GM18870 (cell line): ENCODE results near the gene TNS3.

Experiments used
- ATAC-seq: cut with Tn5 transposase; IDR thresholded peaks from one replicate; pipeline ENCODE4 v1.9.1; 2021; ENCODE audit warnings: moderate library complexity; ENCODE audit not compliant: unreplicated experiment

TNS3 gene

DNA sequence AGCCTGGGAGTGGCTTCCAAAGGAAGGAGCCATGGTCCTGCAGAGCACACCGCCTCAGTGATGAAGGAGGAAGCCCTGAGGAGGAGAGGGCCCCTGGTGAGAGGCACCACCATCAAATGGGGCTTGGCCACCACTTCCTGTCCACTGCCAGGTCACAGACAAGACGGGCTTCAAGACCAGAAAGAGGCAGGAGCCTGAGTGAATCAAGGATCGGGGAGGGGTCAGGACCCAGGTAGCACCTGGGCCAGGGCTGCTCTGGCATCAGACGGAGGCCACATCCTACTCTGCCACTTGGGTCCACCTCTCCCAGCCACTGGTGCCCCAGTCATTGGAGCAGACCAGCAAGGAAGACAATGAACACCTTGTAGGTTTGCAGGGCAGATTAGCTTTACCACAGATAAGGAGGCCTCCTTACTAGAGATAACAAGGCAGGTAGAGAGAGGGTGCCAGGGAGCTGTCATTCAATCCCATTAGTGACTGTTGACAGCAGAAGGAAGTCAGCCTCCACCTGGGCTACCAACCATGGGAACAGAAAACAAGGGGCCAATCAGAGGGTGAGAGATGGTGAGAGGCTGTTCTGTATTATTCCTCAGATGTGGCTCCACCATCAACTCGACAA lies 143.4 kb downstream of the TNS3 start:
- ATAC-seq: no peak

DNA sequence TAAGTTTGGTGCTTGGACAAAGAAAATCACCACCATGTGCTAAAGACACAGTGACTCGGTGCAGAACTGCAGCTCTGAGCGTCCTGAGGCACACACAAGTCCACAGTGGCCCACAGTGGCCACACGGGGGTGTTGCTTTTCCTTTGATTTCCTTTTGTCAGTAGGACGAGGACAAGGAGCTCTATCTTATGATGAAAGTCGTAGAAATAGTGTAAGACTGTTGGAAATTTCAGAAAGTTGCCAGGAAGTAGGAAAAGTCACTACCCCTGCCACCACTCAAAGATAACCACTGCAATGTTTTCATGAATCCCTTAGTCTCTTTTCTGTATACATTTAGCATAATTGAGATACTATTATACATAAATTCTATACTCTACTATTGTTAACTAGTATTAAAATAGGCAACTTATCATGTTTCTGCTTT lies 146.0 kb downstream of the TNS3 start:
- no peak for ATAC-seq

- no peak for ATAC-seq
These were observed 148.4 kb downstream of the TNS3 start for GRCh38 chr7:47433564-47433895.

DNA sequence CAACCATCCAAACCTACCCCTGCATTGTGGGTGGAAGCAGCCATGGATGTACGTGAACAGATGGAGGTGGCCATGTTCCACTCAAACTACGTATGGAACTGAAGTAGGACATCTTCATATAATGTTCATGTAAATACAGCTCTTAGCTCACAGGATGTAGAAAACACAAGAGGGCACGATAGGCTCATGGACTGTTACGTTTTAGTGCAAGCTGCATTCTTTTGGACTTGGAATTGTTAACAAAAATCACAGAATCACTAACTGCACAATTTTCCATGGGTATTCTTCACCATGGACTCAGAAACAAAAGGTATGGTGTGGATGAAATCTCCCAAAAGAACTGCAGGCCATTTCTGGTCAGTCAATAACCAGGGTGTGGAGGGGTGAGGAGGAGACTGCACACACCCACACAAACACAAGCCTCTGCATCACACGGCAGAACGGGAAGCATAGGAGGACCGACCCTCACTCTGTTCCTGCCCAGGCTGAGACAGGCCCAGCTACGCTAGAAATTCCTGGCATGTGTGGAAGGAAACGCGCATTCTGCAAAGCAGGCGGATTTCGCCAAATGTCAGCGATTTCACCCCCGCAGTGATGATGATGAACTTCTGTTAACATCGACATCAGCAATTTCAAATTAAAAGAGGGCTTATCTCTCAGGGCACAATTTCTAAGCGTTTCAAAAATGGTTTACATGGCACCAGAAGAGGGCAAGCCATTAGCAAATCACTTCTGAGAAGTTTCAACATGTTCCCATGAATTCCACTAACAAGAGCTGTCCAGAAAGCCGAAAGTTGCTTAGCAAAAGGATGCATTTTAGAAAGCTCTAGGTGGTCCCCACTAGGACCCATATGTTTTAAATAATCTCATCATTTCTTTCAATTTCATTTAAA lies 149.0 kb downstream of the TNS3 start:
- ATAC-seq: no peak

- no peak for ATAC-seq
These were observed 151.5 kb downstream of the TNS3 start for GRCh38 chr7:47430422-47430821.

DNA sequence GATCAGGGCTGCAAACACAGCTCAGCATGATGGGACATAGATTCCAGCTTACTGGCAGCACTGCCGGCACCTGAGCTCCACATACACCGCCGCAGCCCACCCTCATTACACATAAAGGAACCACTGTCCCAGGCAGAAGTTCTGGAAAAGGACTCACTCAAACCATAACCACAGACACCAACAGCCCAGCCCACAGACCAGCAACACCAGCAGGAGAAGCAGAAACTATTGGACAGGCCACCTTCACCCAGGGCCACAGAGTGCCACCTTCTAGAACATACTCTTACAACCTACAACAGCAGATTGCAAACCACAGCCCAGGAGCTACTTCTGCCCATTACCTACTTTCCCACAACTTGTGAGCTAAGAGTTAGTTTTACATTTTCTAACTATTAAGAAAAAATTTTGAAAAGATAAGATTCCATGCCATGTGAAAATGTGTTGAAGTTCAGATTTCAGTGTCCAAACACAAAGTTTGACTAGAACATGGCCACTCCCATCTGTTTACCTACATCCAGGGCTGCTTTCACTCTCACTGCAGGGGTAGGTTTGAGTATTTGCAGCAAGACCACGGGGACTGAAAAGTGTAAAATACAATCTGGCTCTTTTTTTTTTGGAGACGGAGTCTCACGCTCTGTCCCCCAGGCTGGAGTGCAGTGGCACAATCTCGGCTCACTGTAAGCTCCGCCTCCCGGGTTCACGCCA lies 153.0 kb downstream of the TNS3 start:
- no peak for ATAC-seq

DNA sequence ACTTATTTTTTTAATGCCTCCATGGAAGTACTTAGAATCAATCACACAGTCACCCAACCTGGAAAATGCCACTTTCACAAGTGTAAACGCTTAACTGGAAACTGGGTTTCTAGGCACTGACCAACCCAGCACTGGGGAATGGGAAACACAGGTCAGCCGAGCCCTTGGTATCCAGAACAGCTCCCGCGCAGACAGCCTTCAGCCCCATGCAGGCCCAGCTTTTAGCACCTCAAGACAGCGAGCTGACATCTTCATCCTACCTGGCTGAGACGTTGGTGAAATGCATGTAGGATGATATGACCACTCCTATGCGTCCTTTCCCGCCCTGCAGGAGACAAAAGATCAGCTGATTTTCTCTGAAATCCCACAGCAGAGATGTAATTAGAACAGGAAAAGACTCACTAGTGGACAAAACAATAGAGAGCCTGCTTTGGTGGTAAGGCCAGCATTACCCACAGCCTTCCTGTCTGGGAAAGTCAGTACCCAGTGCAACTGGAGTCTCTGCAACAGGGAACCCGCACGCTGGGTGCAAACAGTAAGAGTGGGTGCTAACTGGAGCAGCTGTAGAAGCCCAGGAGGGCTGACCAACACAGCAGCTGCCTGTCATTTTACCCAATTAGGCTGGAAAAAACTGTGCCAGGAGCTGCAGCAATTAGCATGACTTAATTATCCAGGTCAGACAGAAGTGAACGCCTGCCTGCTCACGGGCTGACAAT lies 153.7 kb downstream of the TNS3 start:
- no peak for ATAC-seq

DNA sequence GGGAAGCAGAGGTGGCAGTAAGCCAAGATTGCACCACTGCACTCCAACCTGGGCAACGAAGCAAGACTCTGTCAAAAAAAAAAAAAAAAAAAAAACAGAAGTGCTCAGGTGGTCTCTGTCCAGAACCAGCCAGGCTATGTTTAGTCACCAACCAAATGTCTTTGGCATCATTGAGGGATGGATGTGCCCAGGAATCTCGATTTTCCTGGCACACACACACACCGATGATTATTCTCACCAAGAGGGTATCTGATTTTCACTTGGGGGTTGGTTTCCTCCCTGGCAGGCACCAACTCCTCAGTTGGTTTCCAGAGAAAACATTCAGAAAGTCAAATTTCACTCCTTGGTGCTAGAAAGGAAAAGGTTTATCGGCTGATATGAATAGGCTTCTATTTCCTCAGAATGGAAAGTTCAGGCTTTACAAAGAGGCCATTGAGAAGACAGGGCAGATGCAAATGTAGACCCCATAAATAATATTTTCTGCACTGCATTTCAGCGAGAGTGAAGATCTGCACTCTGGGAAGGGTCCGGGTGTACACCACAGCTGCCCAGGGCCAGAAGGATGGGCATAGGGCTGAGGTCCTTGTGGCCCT lies 154.8 kb downstream of the TNS3 start:
- no peak for ATAC-seq

- no peak for ATAC-seq
These were observed 157.4 kb downstream of the TNS3 start for GRCh38 chr7:47424523-47424922.

GRCh38 chr7:47423196-47423595 lies 158.7 kb downstream of the TNS3 start:
- ATAC-seq: no peak

- no peak for ATAC-seq
These were observed 159.3 kb downstream of the TNS3 start for GRCh38 chr7:47422611-47423010.

- ATAC-seq: no peak
These were observed 160.5 kb downstream of the TNS3 start for GRCh38 chr7:47421456-47421855.

DNA sequence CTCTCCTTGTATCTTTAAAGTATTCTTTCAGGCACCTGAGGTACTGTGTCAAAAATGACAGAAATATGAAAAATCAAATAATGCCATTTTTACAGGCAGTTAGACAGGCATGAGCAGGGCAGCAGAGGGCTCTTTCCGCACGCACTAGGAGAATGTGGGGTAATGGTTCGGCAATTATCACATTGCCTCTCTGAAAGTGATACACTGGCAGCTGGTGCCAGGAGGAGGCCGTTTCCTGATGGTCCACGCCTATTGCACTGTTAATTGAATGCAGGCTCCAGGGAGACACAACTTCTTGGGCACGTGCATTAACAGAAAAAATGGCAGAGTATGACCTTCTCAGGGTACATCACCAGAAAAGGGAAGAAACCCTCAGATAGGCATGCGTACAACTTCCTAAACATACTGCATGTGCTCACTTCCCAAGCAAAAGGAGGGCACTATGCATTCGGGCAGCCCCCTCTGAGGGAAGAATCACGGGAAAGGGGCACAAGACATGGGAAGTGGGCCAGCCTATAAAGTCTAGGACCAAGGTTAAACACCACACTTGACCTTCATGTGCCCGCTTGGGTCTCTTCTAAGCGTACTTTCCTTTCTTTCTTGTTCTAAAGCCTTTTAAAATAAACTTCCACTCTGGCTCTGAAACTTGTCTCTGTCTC lies 161.7 kb downstream of the TNS3 start:
- ATAC-seq: no peak

- no peak for ATAC-seq
These were observed 162.4 kb downstream of the TNS3 start for GRCh38 chr7:47419471-47419870.

DNA sequence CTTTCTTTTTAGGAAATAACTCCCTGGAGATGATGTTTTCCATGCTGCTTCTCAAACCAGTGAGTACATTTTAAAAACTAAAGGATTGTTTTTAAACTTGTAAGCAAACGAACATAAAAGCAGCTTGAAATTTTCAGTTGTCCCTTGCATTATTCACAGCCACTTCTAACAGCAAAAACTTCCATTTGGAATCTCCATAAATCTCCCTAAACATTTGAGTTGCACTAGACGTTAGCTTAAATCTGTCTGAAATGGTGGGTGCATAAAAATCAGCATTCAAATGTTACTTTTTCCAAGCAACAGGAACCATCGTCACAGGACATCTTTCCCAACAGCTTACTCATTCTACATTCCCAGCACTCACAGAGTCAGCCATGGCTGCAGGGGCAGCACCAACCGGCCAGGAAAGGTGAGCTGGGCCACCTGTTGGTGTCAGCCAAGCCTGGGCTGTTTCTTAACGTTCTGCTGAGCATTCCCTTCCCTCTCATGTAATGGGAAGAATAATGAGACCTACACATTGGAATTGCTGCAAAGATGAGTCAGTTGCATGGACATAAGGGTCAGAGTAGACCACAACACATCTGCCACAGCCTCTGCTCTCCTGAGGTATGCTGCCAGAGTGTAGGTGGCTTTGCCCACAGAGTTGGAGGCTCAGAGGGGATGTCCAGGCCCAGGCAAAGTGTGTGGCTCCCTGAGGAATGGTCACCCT lies 163.2 kb downstream of the TNS3 start:
- no peak for ATAC-seq

- no peak for ATAC-seq
These were observed 165.1 kb downstream of the TNS3 start for GRCh38 chr7:47416492-47417480.

DNA sequence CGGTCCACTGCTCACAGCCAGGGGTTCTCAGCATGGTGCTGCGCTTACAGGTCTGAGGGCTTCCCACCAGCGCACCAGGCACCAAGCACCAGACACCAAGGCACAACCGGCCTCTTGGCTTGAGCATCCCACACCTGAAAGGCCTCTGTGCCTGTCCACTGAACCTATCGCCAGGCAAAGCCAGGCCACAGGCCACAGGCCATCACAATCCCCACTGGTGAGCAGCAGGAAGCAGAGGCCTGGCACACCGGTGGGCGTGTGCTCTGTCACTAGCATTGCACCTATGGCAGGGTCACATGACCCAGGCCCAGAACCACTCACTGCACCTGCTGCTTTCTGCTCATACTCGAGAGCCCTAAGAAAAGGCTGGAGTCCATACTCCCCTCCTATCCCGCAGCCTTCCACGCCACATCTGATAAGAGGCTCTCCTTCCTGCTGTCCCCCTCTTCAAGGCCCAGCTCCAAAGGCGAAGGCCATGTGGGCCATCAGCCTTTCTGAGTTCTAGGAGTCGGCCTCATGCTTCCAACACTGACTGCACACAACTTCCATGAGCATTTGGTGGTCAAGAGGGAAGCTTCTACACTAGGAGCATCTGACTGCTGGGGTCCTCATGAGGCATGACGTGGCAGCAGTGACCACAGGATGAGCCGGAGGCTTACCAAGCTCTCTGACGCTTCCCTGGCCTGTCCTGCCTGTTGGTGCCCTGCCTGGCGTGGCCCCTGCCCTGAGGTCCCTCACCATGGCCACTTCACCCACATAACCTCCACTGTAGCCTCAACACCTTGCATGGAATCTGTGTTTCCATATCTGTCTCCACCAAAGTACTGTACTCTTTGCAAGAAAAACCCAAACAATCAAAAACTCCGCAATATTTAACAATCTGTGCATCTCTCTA lies 166.3 kb downstream of the TNS3 start:
- no peak for ATAC-seq
